HEK293T (cell line): ENCODE data around the gene RPTOR.

Source experiments
- BHLHE40 ChIP-seq: fragments of 450-650 bp; IDR thresholded peaks from 2 replicates; pipeline ENCODE4 v1.6.1; 2016; ENCODE audit warnings: mild to moderate bottlenecking, moderate library complexity, borderline replicate concordance
- ELF4 ChIP-seq: fragments of 450-650 bp; IDR thresholded peaks from 2 replicates; pipeline ENCODE4 v1.6.1; 2017; ENCODE audit warnings: antibody characterized with exemption
- FOXA1 ChIP-seq: fragments of 450-650 bp; IDR thresholded peaks from 2 replicates; pipeline ENCODE4 v1.6.1; 2016; ENCODE audit warnings: mild to moderate bottlenecking
- FOXK2 ChIP-seq: fragments of 450-650 bp; IDR thresholded peaks from 2 replicates; pipeline ENCODE4 v1.6.1; 2016; ENCODE audit warnings: mild to moderate bottlenecking
- FOXM1 ChIP-seq: fragments of 450-650 bp; IDR thresholded peaks from 2 replicates; pipeline ENCODE4 v1.6.1; 2017; ENCODE audit warnings: mild to moderate bottlenecking, borderline replicate concordance
- LEF1 ChIP-seq: fragments of 450-650 bp; IDR thresholded peaks from 2 replicates; pipeline ENCODE4 v1.6.1; 2017; ENCODE audit warnings: mild to moderate bottlenecking, borderline replicate concordance
- NFRKB ChIP-seq: fragments of 450-650 bp; IDR thresholded peaks from 2 replicates; pipeline ENCODE4 v1.6.1; 2016; ENCODE audit warnings: mild to moderate bottlenecking, moderate library complexity
- PKNOX1 ChIP-seq: fragments of 450-650 bp; IDR thresholded peaks from 2 replicates; pipeline ENCODE4 v1.6.1; 2016
- SP1 ChIP-seq: fragments of 450-650 bp; IDR thresholded peaks from 2 replicates; pipeline ENCODE4 v1.6.1; 2017
- TARDBP ChIP-seq: fragments of 450-650 bp; IDR thresholded peaks from 2 replicates; pipeline ENCODE4 v1.6.1; 2016

DNA sequence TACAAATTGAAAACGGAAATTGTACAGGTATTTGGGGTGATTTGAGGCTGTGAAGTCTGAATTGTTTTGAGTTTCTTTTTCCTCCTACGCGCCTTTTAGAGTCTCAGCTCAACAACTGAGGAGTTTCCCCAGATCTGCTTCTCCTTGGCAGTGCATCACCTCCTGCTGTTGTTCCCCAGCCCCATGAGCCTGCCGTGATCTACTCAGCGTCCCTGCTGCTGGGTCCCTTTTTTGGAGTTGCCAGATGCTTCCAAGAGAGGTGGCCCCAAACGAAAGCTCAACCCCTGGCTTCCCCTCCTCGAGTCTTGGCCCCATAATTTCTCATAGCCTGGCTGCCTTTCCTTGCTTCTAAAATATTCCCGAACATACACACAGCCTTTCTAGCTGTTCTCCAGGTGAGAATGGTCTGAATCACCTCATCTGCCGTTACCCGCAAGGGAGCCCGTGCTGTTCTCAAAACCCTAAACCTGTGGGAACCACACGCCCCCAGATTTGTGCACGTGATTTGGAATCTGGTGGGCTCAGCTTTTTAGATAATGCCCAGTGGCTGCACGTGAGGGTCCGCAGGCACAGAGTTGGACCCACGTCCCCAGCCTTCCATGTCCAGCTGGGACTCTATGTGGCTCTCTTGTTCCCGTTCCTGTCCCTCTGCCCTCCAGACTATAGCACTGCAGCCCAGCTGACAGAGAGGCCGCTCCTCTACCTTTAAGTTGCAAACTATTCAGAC lies 267.9 kb downstream of the RPTOR start:
- no peak for TF ChIP-seq BHLHE40
- TF ChIP-seq LEF1: no peak
- no peak for TF ChIP-seq FOXM1
- no peak for TF ChIP-seq PKNOX1
- no peak for TF ChIP-seq NFRKB
- no peak for TF ChIP-seq FOXK2
- TF ChIP-seq FOXA1: no peak
- no peak for TF ChIP-seq SP1
- TF ChIP-seq ELF4: no peak
- no peak for TF ChIP-seq TARDBP
